Lower lobe of right lung (tissue), 2 donors: ENCODE results near the gene IVNS1ABP. TPM values are rescaled to one million over a fixed set of nuclear protein-coding genes. Genes with fewer than 3 reads are reported as not detected.
"Not testable (repeated sequence)": the region's sequence is repeated elsewhere in the genome, so short reads cannot be mapped to it uniquely, and the experiment has no call there.

ENCODE experiments used
- ATAC-seq, 2 donors: fragments of 200-7000 bp; cut with Tn5 transposase; one replicate each; pipeline ENCODE4 v1.9.1; 2020 to 2022; ENCODE audit warnings: mild to moderate bottlenecking in 2 of 2, moderate library complexity in 2 of 2
- DNase-seq: peaks from one replicate; pipeline ENCODE4 v3.0.0-alpha.2; 2020
- H3K27ac ChIP-seq: fragments of 200-600 bp; one replicate; pipeline ENCODE4 v1.8.0; 2022
- H3K27me3 ChIP-seq: fragments of 200-600 bp; one replicate; pipeline ENCODE4 v1.8.0; 2022; ENCODE audit warnings: low read depth
- H3K36me3 ChIP-seq: fragments of 200-600 bp; one replicate; pipeline ENCODE4 v1.8.0; 2022; ENCODE audit warnings: mild to moderate bottlenecking
- H3K4me1 ChIP-seq: fragments of 200-600 bp; one replicate; pipeline ENCODE4 v1.8.0; 2022
- H3K4me3 ChIP-seq: fragments of 200-600 bp; one replicate; pipeline ENCODE4 v1.8.0; 2022; ENCODE audit warnings: mild to moderate bottlenecking
- H3K9me3 ChIP-seq: fragments of 200-600 bp; one replicate; pipeline ENCODE4 v1.8.0; 2022
- CTCF ChIP-seq: fragments of 200-600 bp; IDR thresholded peaks from one replicate; pipeline ENCODE4 v1.8.0; 2022; ENCODE audit warnings: antibody characterized with exemption, mild to moderate bottlenecking
- intact Hi-C: fragments of 100-400 bp; cut with DNase I; formaldehyde crosslinking; loops from one replicate; pipeline ENCODE4 v1.11.0; 2022
- long read RNA-seq: library from polyadenylated mRNA; unstranded; transcript quantifications from one replicate; pipeline ENCODE4 v2.0.0, GENCODE V29; 2021
- total RNA-seq: library from RNA; stranded (reverse); fragmentation: NEBNext Ultra II Directional; extraction: Animal tissue kit (Norgen Biotek cat#: 25700); gene quantifications from one replicate; pipeline ENCODE4 v1.2.1, GENCODE V29; 2021
- donor health status: DM: no; HTN: yes; CAD: no; lungs with severe emphysema.

IVNS1ABP gene
- total RNA-seq, result 79.9 TPM
- long read RNA-seq, full-length matches to known transcripts, result 61 of 88 reads
- long read RNA-seq, partial matches to known transcripts, result 20 of 88 reads
- long read RNA-seq, other reads (novel, unspliced or antisense), result 7 of 88 reads

DNA sequence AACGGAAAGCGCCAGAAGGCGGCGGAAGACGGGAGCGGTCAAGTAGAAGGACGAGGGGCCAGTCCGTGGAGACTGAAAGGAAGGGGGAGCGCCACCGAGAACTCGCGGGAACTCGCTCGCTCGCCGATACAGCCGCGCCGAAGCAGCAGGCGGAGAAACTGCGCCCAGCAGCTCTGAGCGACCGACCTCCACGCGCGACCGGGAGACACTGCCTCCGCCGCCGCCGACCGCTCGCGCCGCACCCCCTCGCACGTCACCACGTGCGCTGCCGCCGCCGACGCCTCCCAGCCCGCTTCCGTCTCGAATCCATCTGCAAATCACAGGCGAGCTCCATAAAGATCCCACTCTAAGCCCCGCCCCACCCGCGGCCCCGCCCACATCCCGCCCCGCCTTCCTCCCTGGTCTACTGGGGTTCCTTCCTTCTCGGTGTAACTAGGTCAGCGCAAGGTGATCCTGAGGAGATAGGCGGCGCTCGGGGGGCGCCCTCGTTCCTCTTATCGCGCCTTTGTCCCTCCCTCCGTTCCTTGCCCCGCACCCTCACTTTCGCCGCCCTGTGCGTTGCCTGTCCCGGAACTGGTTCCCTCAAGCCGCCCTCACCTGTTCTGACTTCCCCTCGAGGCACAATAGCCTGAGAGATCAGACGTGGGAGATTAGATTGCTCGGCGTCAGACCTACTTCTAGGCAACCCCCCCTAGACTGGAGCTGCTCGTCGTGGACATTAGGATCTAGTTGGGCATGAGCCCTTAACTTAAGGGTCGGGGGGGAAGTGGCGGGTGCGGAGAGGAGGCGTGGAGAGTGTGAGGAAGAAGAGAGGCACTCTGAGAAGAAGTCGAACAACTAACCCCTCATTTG is at the start of gene IVNS1ABP:
Gene IVNS1ABP, minus strand, starts transcription at position 210 of the 852 bp plus-strand sequence. CDS start 7,750 bp downstream, outside the sequence.
- Histone ChIP-seq H3K27me3 (no peaks in the 10 kb centered on the region), H3K36me3 (no peaks in the 10 kb centered on the region), H3K27ac (peak within 1 kb of the TSS; percentile 94), H3K4me1 (peaks cover 46% of the 10 kb centered on the region), H3K9me3 (no peaks in the 10 kb centered on the region), H3K4me3 (peak within 1 kb of the TSS; percentile 78)
- DNase-seq (peak; percentile 97), ATAC-seq (peak; percentile 93 to 94)
- peak; percentile 24 for TF ChIP-seq CTCF
- intact Hi-C loops, result no loop called here

DNA sequence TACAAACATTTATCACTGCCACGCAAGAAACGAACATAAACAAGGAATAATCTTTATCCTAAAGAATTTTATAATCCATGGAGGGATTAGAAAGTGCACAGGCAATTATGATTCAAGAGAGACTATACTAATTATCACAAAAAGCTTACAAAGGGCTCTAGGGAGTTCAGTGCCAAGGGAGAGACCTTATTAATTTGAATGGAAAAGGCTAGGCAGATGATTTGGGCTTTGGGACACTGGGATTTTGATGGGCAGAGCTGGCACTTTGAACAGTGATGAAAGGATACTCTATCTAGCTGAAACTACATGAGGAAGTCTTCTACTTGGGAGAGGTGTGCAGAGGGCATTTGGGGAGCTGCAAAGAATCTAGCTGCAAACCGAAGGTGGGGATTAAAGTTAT is 48.9 kb upstream of the IVNS1ABP start:
- Histone ChIP-seq H3K27ac (no peak overlapping the region), H3K4me3 (no peak overlapping the region), H3K9me3 (peaks cover 4% of the 10 kb centered on the region), H3K36me3 (no peaks in the 10 kb centered on the region), H3K27me3 (no peaks in the 10 kb centered on the region), H3K4me1 (no peaks in the 10 kb centered on the region)
- ATAC-seq (no peak), DNase-seq (no peak)
- intact Hi-C loops, result no loop called here
- TF ChIP-seq CTCF, result no peak

DNA sequence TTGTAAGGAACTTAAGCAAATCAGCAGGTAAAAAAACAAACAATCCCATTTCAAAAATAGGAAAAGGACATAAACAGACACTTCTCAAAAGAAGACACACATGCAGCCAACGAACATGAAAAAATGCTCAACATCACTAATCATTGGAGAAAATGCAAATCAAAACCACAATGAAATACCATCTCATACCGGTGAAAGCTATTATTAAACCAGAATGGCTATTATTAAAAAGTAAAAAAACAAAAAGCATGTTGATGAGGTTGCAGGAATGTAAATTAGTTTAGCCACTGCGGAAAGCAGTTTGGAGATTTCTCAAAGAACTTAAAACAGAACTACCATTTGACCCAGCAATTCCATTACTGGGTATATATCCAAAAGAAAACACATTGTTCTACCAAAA is 47.5 kb upstream of the IVNS1ABP start:
- ATAC-seq, H3K27me3 ChIP-seq, H3K4me3 ChIP-seq, H3K9me3 ChIP-seq, intact Hi-C loops, H3K4me1 ChIP-seq, H3K27ac ChIP-seq, DNase-seq, H3K36me3 ChIP-seq: not testable (repeated sequence)

DNA sequence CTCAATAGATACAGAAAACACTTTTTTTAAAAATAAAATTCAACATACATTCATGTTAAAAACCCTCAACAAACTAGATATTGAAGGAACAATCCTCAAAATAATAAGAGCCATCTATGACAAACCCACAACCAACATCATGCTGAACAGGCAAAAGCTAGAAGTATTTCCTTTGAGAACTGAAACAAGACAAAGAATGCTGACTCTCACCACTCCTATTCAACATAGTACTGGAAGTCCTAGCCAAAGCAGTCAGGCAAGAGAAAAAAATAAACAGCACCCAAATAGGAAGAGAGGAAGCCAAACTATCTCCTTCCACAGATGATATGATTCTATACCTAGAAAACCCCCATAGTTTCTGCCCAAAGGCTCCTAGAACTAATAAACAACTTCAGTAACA is 46.2 kb upstream of the IVNS1ABP start:
- no peaks in the 10 kb centered on the region for H3K4me1 ChIP-seq
- intact Hi-C loops, result no loop called here
- DNase-seq (no peak), ATAC-seq (no peak)
- H3K36me3 ChIP-seq, result no peaks in the 10 kb centered on the region
- no peak for TF ChIP-seq CTCF
- peaks cover 4% of the 10 kb centered on the region for H3K9me3 ChIP-seq
- H3K27ac ChIP-seq, result no peak overlapping the region
- no peak overlapping the region for H3K4me3 ChIP-seq
- no peaks in the 10 kb centered on the region for H3K27me3 ChIP-seq

DNA sequence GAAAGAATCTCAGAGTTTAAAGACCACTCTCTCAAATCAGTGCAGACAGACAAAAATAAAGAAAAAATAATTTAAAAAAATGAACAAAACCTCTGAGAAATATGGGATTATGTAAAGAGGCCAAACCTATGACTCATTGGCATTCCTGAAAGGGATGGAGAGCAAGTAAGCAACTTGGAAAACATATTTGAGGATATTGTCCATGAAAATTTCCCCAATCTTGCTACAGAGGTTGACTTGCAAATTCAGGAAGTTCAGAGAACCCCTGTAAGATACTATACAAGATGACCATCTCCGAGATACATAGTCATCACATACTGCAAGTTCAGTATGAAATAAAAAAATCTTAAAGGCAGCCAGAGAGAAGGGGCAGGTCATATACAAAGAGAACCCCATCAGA is 43.7 kb upstream of the IVNS1ABP start:
- no peak overlapping the region for H3K27ac ChIP-seq
- H3K4me3 ChIP-seq, result no peak overlapping the region
- intact Hi-C loops, result no loop called here
- TF ChIP-seq CTCF, result no peak
- H3K9me3 ChIP-seq, result peaks cover 4% of the 10 kb centered on the region
- DNase-seq (no peak), ATAC-seq (no peak)
- H3K4me1 ChIP-seq, result no peaks in the 10 kb centered on the region
- no peaks in the 10 kb centered on the region for H3K27me3 ChIP-seq
- no peaks in the 10 kb centered on the region for H3K36me3 ChIP-seq

DNA sequence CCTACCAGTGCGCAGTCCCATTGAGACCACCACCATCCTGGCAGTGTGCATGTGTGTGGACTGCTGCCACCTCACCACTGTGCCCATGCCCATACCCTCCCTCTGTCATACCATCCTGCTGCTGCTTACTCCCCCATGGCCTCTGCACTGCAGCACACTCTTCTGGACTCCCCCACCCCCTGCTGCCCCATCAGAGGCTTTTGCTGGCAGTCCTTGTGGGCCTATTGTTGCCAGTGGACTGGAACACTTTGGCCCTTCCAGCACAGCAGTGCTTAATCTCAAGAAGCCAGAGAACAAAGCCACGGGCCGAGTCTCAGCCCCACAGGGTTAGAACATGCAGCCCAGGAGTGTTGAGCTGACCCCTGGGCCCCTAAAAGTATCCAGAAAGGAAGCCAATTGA is 41.9 kb upstream of the IVNS1ABP start:
- Histone ChIP-seq H3K4me3 (no peak overlapping the region), H3K4me1 (no peaks in the 10 kb centered on the region), H3K27me3 (no peaks in the 10 kb centered on the region), H3K27ac (no peak overlapping the region), H3K36me3 (no peaks in the 10 kb centered on the region), H3K9me3 (peaks cover 4% of the 10 kb centered on the region)
- no peak for TF ChIP-seq CTCF
- intact Hi-C loops, result no loop called here
- DNase-seq, result no peak
- peak in 1 of 2 donors; percentile 27 for ATAC-seq
